HCT116 (cell line): Measurements from ENCODE around the gene CAST.

Source experiments
- CTCF ChIP-seq, 3 experiments: fragments of 200-600 bp in 1 of 3; sonication (generic) in 1 of 3; IDR thresholded peaks in 2 of 3; conservative IDR thresholded peaks in 1 of 3; 2 replicates each; pipeline ENCODE4 v1.5.1; 2012 to 2017; ENCODE audit warnings: low read depth in 2 of 3, low read length in 2 of 3, antibody characterized with exemption in 1 of 3, borderline replicate concordance in 1 of 3, control low read depth in 1 of 3, mild to moderate bottlenecking in 1 of 3, mixed read lengths in 1 of 3, mixed run types in 1 of 3, moderate library complexity in 1 of 3; ENCODE audit not compliant: insufficient read depth in 1 of 3
- ELF1 ChIP-seq: IDR thresholded peaks from 2 replicates; pipeline ENCODE4 v1.6.1; 2012; ENCODE audit warnings: low read depth, borderline replicate concordance
- EZH2 ChIP-seq: fragments of 200-600 bp; sonication (generic); IDR thresholded peaks from 2 replicates; pipeline ENCODE4 v1.6.1; 2017; ENCODE audit warnings: antibody characterized with exemption, mixed run types
- ZNF274 ChIP-seq: fragments of 200-500 bp; sonication (Bioruptor generic); IDR thresholded peaks from 2 replicates; pipeline ENCODE4 v1.6.1; 2014; ENCODE audit warnings: mild to moderate bottlenecking, low read depth, low read length, inconsistent platforms
- TF ChIP-seq, protein P1 (sequence below): IDR thresholded peaks from 2 replicates; pipeline ENCODE4 v1.6.1; 2012

DNA sequence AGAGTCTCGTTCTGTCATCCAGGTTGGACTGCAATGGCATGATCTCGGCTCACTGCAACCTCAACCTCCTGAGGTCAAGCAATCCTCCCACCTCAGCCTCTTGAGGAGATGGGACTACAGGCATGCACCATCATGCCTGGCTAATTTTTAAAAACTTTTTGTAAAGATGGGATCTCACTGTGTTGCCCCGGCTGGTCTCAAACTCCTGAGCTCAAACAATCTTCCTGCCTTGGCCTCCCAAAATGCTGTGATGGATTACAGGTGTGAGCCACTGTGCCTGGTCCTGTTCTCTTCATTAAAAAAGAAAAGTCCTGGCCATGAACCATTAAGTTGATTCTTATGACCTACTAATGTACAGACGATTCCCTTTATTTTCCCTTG lies 90.8 kb downstream of the CAST start:
- TF ChIP-seq, protein P1, sequence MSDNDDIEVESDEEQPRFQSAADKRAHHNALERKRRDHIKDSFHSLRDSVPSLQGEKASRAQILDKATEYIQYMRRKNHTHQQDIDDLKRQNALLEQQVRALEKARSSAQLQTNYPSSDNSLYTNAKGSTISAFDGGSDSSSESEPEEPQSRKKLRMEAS, result no peak
- TF ChIP-seq CTCF (IDR thresholded peaks at IDR 0.05 in 2 of 3, conservative IDR thresholded peaks at IDR 0.05 in 1 of 3; ENCODE audit: borderline replicate concordance in 1 of 3, insufficient read depth in 1 of 3, low read depth in 2 of 3, low read length in 2 of 3) (no peak), EZH2 (no peak), ZNF274 (no peak), ELF1 (no peak)
